ENCODE data around the gene IGFLR1.

DNA sequence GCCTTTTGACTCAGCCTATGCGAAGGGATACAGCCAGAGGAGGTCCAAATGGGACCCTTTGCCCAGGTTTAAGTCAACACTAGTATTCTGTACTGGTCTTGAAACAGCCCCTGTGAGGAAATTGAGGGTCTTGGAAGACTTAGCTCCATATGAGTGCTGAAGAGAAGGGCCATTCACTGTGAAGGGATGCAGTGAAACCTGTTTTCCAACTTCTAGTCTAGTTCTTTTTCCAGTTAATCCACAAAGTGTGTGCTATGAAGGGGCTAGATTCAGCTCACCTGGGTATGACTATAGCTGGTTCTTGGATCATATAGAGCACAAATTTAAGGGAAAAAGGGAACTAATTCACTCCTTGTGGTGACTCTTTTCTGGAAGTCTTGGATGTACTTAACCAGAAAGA, 33.9 kb downstream of the IGFLR1 start:
- TF ChIP-seq, protein P1, sequence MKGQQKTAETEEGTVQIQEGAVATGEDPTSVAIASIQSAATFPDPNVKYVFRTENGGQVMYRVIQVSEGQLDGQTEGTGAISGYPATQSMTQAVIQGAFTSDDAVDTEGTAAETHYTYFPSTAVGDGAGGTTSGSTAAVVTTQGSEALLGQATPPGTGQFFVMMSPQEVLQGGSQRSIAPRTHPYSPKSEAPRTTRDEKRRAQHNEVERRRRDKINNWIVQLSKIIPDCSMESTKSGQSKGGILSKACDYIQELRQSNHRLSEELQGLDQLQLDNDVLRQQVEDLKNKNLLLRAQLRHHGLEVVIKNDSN (IDR thresholded peaks at IDR 0.05) = no peak
- TF ChIP-seq, protein P2, sequence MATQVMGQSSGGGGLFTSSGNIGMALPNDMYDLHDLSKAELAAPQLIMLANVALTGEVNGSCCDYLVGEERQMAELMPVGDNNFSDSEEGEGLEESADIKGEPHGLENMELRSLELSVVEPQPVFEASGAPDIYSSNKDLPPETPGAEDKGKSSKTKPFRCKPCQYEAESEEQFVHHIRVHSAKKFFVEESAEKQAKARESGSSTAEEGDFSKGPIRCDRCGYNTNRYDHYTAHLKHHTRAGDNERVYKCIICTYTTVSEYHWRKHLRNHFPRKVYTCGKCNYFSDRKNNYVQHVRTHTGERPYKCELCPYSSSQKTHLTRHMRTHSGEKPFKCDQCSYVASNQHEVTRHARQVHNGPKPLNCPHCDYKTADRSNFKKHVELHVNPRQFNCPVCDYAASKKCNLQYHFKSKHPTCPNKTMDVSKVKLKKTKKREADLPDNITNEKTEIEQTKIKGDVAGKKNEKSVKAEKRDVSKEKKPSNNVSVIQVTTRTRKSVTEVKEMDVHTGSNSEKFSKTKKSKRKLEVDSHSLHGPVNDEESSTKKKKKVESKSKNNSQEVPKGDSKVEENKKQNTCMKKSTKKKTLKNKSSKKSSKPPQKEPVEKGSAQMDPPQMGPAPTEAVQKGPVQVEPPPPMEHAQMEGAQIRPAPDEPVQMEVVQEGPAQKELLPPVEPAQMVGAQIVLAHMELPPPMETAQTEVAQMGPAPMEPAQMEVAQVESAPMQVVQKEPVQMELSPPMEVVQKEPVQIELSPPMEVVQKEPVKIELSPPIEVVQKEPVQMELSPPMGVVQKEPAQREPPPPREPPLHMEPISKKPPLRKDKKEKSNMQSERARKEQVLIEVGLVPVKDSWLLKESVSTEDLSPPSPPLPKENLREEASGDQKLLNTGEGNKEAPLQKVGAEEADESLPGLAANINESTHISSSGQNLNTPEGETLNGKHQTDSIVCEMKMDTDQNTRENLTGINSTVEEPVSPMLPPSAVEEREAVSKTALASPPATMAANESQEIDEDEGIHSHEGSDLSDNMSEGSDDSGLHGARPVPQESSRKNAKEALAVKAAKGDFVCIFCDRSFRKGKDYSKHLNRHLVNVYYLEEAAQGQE (IDR thresholded peaks at IDR 0.05; ENCODE audit: low read depth) = no peak
- TF ChIP-seq, protein P3, sequence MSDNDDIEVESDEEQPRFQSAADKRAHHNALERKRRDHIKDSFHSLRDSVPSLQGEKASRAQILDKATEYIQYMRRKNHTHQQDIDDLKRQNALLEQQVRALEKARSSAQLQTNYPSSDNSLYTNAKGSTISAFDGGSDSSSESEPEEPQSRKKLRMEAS (IDR thresholded peaks at IDR 0.05) = no peak
